Coronary artery (tissue), 2 donors: Measurements from ENCODE around the gene SH3PXD2B.

Experiments used
- DNase-seq: peaks from one replicate; pipeline ENCODE4 v3.0.0-alpha.2; 2017; ENCODE audit warnings: low spot score
- H3K27ac ChIP-seq, 2 donors: fragments of 200-600 bp; sonication (generic); one replicate each; pipeline ENCODE4 v1.5.1; 2016 to 2019
- H3K4me3 ChIP-seq: fragments of 200-600 bp; sonication (generic); 2 replicates; pipeline ENCODE4 v1.5.1; 2016; ENCODE audit warnings: mild to moderate bottlenecking, moderate library complexity
- CTCF ChIP-seq: fragments of 200-600 bp; sonication (generic); IDR thresholded peaks from one replicate; pipeline ENCODE4 v1.5.1; 2019; ENCODE audit warnings: antibody characterized with exemption

SH3PXD2B gene

DNA sequence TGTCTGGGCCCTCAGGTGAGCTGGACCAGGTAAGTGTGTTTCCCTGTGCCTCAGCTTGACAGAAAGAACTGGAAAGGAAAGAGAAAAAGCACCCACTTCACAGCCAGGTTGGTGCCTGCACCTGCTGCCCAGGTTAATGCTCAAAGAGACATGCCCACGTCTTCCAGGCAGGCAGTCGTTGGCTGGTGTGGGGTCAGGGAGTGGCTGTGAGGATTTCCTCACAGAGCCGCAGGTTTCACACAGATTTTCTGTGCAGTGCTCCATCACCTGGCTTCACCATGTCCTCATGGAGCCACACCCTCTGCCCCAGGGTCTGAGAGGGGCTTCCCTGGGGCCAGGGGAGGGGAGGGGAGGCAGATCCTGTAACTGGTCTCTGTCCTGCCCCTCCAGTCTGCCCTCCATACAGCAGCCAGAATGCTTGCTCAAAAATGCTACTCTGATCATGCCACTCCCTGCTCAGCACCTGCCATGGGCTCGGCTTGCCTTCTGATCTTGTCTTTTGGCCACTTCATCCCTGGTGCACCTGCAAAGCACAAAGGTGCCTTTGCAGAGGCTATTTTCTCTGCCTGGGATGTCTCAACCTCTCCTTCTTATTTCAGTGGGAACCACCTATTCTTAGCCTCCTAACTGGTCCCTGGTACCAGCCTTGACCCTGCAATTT is 88.2 kb downstream of the SH3PXD2B start:
- H3K27ac ChIP-seq = no peak overlapping the region
- H3K4me3 ChIP-seq = no peak overlapping the region
- DNase-seq = no peak
- no peak for TF ChIP-seq CTCF

DNA sequence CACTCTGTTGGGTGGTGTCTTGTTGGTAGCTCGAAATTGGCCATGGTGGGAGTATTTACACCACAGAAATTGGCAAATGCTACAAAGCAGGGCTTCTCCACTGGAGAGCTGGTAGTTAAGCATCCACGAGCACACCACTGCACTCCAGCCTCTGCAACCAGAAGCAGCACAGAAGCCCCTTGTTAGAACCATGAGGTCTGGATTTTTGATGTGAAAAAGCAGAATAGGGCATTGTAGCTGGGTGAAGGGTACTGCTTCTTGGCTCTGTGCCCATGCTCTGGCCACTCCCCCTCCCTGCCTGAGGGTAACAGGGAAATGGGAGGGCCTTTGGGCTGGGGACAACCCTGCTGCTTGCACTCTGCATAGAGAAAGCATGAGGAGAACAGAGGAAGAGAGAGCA is 89.6 kb downstream of the SH3PXD2B start:
- H3K27ac ChIP-seq = no peak overlapping the region
- no peak overlapping the region for H3K4me3 ChIP-seq
- no peak for DNase-seq
- TF ChIP-seq CTCF = no peak

DNA sequence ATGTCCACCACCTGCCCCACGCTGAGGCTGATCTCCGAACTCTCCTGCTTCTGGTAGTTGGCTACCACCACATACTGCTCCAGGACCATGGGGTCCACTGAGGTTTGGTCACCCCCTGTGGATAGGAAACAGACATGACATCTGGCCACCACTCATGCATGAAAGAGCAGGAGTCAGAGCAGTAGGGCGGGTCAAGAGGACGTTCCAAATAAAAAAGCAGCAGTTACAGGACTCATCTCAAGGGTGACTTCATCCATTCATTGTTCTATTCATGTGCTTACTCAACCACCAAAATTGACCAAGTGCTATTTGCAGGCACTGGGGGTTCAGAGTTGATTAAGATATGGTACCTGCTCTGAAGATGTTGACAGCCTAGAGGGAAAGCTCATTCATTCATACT is 91.6 kb downstream of the SH3PXD2B start:
- Histone ChIP-seq H3K27ac (no peak overlapping the region), H3K4me3 (no peak overlapping the region)
- no peak for DNase-seq
- no peak for TF ChIP-seq CTCF

GRCh38 chr5:172361566-172362238 is 92.6 kb downstream of the SH3PXD2B start:
- no peak for DNase-seq
- no peak for TF ChIP-seq CTCF
- no peak overlapping the region for H3K4me3 ChIP-seq
- peak overlapping the region in 1 of 2 donors; percentile 35 for H3K27ac ChIP-seq

DNA sequence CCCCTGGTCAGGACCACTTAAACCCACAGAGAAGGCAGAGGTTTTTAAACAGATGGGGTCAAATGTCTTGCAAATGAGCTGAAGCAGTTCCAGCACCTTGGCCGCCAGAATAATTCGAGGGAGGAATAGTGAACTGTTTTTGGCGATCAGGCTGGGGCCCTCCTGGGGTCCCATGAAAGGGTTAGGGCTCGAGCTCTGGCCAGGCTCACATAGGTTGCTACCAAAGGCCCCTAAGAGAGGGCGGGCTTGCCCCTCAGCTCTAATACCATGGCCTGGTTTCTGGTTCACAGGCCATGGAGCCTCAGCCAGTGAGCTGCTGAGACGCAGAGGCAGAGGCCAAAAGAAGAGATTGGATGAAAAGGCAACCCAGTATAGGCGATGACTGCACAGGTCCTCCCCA is 96.0 kb downstream of the SH3PXD2B start:
- TF ChIP-seq CTCF = no peak
- DNase-seq = no peak

DNA sequence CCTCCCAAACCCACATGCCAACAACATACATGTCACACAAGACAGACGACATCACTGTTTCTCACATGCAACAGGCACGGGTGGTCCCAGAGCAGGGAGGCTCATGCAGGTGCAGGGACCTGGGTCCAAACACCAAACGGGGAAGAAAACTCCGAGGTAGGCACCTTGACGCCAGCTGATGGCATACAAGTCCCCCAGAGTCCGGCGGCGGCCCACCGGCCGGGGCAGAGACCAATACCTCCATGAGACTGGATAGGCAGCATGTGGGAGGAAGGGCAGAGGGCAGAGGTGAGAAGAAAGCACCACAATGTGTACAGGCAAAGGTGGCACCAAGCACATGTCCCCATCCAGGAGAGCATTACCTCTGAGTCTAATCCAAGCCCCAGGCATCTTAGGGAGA is 97.8 kb downstream of the SH3PXD2B start:
- no peak for DNase-seq
- TF ChIP-seq CTCF = no peak
- Histone ChIP-seq H3K4me3 (no peak overlapping the region), H3K27ac (no peak overlapping the region)

More for the DNA sequence above, 96.0 kb downstream of the SH3PXD2B start:
- H3K4me3 ChIP-seq = no peak overlapping the region
- no peak overlapping the region for H3K27ac ChIP-seq

DNA sequence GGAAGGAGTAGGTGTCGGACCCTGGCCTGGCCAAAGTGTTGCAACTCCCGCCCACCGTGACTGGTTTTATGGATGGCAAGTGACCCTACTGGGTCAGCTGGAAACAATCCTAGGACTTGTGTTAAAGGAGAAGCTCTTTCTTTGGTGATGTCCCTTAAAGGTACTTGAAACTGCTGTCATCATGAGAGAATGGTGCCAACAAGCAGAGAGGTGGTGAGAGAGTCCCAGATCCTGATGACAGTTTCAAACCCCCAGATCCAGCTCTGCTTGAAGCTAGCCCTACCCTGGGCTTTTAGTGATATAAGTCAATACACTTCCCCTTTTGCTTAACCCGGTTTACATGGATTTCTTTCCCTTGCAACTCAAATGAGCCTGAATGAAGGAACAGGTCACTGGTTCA is 98.3 kb downstream of the SH3PXD2B start:
- Histone ChIP-seq H3K4me3 (no peak overlapping the region), H3K27ac (peak overlapping the region in 1 of 2 donors; percentile 14)
- no peak for TF ChIP-seq CTCF
- no peak for DNase-seq
